ENCODE measurements around the gene TCP11L1. TPM values are rescaled to one million over a fixed set of nuclear protein-coding genes. Genes with fewer than 3 reads are reported as not detected.
A peak's percentile ranks its signal among the peaks of the same experiment; 100 is the strongest.

The TCP11L1 gene
- total and polyA plus RNA-seq, 2 donors (not counting 1 experiment from before 2014, with no cell fraction given), result 24.1 to 30.2 TPM

DNA sequence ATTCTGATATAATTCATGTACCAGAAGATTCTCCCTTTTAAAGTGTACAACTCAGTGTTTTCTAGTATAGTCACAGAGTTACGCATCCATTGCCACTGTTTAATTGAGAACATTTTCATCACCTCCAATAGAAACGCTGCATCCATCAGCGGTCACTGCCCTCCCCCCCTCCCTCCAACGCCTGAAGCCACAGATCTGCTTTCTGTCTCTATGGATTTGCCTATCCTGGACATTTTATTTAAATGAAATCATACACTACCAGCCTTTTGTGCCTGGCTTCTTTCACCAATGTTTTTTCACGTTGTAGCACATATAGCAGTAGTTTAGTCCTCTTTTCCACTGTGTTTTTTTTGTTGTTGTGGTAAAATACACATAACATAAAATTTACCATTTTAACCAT is 22.8 kb downstream of the TCP11L1 start:
- DNase-seq (ENCODE audit: low read depth in 2 of 2), result no peak
- H4K20me1 ChIP-seq (ENCODE audit: control insufficient read depth, extremely low read depth, insufficient read depth, low read length), result no peaks in the 10 kb centered on the region
- H3K79me2 ChIP-seq (ENCODE audit: control insufficient read depth, insufficient read depth, low read length), result no peaks in the 10 kb centered on the region
- H3K27me3 ChIP-seq (ENCODE audit: control insufficient read depth, insufficient read depth, low read length), result no peaks in the 10 kb centered on the region
- no peak overlapping the region for H3K4me2 ChIP-seq (ENCODE audit: extremely low read depth, insufficient read depth, low read length)
- no peak overlapping the region for H3K4me3 ChIP-seq (replicated peaks in 1 of 4; ENCODE audit: control extremely low read depth in 1 of 4, insufficient read depth in 1 of 4, low read depth in 3 of 4, low read length in 4 of 4)
- peaks cover 3% of the 10 kb centered on the region for H3K4me1 ChIP-seq (ENCODE audit: control insufficient read depth, extremely low read depth, insufficient read depth, low read length)
- no peak overlapping the region for H3K9ac ChIP-seq (ENCODE audit: insufficient read depth, low read length)
- no peak for TF ChIP-seq EZH2 (IDR thresholded peaks at IDR 0.05; ENCODE audit: low read length, missing control alignments)
- TF ChIP-seq, protein P1, sequence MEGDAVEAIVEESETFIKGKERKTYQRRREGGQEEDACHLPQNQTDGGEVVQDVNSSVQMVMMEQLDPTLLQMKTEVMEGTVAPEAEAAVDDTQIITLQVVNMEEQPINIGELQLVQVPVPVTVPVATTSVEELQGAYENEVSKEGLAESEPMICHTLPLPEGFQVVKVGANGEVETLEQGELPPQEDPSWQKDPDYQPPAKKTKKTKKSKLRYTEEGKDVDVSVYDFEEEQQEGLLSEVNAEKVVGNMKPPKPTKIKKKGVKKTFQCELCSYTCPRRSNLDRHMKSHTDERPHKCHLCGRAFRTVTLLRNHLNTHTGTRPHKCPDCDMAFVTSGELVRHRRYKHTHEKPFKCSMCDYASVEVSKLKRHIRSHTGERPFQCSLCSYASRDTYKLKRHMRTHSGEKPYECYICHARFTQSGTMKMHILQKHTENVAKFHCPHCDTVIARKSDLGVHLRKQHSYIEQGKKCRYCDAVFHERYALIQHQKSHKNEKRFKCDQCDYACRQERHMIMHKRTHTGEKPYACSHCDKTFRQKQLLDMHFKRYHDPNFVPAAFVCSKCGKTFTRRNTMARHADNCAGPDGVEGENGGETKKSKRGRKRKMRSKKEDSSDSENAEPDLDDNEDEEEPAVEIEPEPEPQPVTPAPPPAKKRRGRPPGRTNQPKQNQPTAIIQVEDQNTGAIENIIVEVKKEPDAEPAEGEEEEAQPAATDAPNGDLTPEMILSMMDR (conservative IDR thresholded peaks at IDR 0.05 in 1 of 2, IDR thresholded peaks at IDR 0.05 in 1 of 2; ENCODE audit: low read depth in 1 of 2, low read length in 2 of 2), result no peak
- H3K9me3 ChIP-seq (ENCODE audit: control insufficient read depth, insufficient read depth, low read depth, low read length), result no peaks in the 10 kb centered on the region
- H3K36me3 ChIP-seq (ENCODE audit: control insufficient read depth, insufficient read depth, low read length), result peaks cover 6% of the 10 kb centered on the region
- no peak overlapping the region for H2AFZ ChIP-seq (ENCODE audit: low read length)
- H3K27ac ChIP-seq (ENCODE audit: insufficient read depth, low read length), result no peak overlapping the region

DNA sequence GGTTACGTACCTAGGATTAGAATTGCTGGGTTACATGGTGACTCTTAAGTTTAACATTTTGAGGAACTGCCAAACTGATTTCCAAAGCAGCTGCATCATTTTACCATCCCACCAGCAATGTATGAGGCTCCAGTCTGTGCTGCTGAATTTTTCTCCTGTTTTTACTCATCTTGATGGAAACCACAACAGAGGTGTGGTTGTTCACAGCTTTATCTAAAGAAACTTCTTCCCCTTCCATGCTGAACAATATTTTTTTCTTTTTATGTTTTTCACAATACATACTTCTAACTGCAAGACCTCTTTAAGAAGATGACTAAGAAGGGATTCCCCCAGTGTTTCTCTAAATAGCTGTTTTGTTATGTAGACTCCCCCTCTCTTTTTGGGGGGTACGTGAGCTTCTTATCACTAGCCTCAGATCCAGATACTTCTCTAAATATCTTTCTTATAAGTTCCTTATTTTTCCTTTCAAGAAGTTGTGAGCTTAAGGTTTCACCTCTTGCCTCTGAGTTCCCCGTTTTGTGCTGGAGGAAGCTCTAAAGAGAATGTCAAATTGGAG is 24.0 kb downstream of the TCP11L1 start:
- DNase-seq (ENCODE audit: low read depth in 2 of 2), result peak; percentile 29 to 52
- H3K36me3 ChIP-seq (ENCODE audit: control insufficient read depth, insufficient read depth, low read length), result peaks cover 6% of the 10 kb centered on the region

GRCh38 chr11:33064033-33064825 is 24.9 kb downstream of the TCP11L1 start:
- H3K79me2 ChIP-seq (ENCODE audit: control insufficient read depth, insufficient read depth, low read length), result no peaks in the 10 kb centered on the region
- peaks cover 12% of the 10 kb centered on the region for H3K36me3 ChIP-seq (ENCODE audit: control insufficient read depth, insufficient read depth, low read length)
- H3K4me1 ChIP-seq (ENCODE audit: control insufficient read depth, extremely low read depth, insufficient read depth, low read length), result peaks cover 3% of the 10 kb centered on the region
- no peak for TF ChIP-seq EZH2 (IDR thresholded peaks at IDR 0.05; ENCODE audit: low read length, missing control alignments)
- TF ChIP-seq, protein P1 (conservative IDR thresholded peaks at IDR 0.05 in 1 of 2, IDR thresholded peaks at IDR 0.05 in 1 of 2; ENCODE audit: low read depth in 1 of 2, low read length in 2 of 2), result no peak
- no peak overlapping the region for H3K27ac ChIP-seq (ENCODE audit: insufficient read depth, low read length)
- H3K4me3 ChIP-seq (replicated peaks in 1 of 4; ENCODE audit: control extremely low read depth in 1 of 4, insufficient read depth in 1 of 4, low read depth in 3 of 4, low read length in 4 of 4), result no peak overlapping the region
- no peaks in the 10 kb centered on the region for H3K27me3 ChIP-seq (ENCODE audit: control insufficient read depth, insufficient read depth, low read length)
- no peaks in the 10 kb centered on the region for H4K20me1 ChIP-seq (ENCODE audit: control insufficient read depth, extremely low read depth, insufficient read depth, low read length)
- H3K9ac ChIP-seq (ENCODE audit: insufficient read depth, low read length), result no peak overlapping the region
- no peak overlapping the region for H3K4me2 ChIP-seq (ENCODE audit: extremely low read depth, insufficient read depth, low read length)
- no peaks in the 10 kb centered on the region for H3K9me3 ChIP-seq (ENCODE audit: control insufficient read depth, insufficient read depth, low read depth, low read length)
- no peak overlapping the region for H2AFZ ChIP-seq (ENCODE audit: low read length)
- no peak for DNase-seq (ENCODE audit: low read depth in 2 of 2)

More for the DNA sequence above, 24.0 kb downstream of the TCP11L1 start:
- Histone ChIP-seq H3K27ac (ENCODE audit: insufficient read depth, low read length) (no peak overlapping the region), H3K27me3 (ENCODE audit: control insufficient read depth, insufficient read depth, low read length) (no peaks in the 10 kb centered on the region), H3K9ac (ENCODE audit: insufficient read depth, low read length) (no peak overlapping the region), H3K4me1 (ENCODE audit: control insufficient read depth, extremely low read depth, insufficient read depth, low read length) (peaks cover 3% of the 10 kb centered on the region), H2AFZ (ENCODE audit: low read length) (no peak overlapping the region), H3K79me2 (ENCODE audit: control insufficient read depth, insufficient read depth, low read length) (no peaks in the 10 kb centered on the region), H3K4me2 (ENCODE audit: extremely low read depth, insufficient read depth, low read length) (no peak overlapping the region), H3K4me3 (replicated peaks in 1 of 4; ENCODE audit: control extremely low read depth in 1 of 4, insufficient read depth in 1 of 4, low read depth in 3 of 4, low read length in 4 of 4) (no peak overlapping the region), H4K20me1 (ENCODE audit: control insufficient read depth, extremely low read depth, insufficient read depth, low read length) (no peaks in the 10 kb centered on the region), H3K9me3 (ENCODE audit: control insufficient read depth, insufficient read depth, low read depth, low read length) (no peaks in the 10 kb centered on the region)
- TF ChIP-seq, protein P1 (conservative IDR thresholded peaks at IDR 0.05 in 1 of 2, IDR thresholded peaks at IDR 0.05 in 1 of 2; ENCODE audit: low read depth in 1 of 2, low read length in 2 of 2), result no peak
- no peak for TF ChIP-seq EZH2 (IDR thresholded peaks at IDR 0.05; ENCODE audit: low read length, missing control alignments)
